ENCODE results near the gene ERC2.

- no peak for TF ChIP-seq CTCF (IDR thresholded peaks at IDR 0.05)
- TF ChIP-seq ZFX (IDR thresholded peaks at IDR 0.05; ENCODE audit: borderline replicate concordance), result no peak
Measured at GRCh38 chr3:56373386-56373785, 94.9 kb downstream of the ERC2 start.

Measured in 22Rv1 (cell line).